ENCODE data around the gene FBN3.
"Not testable (repeated sequence)": the region's sequence is repeated elsewhere in the genome, so short reads cannot be mapped to it uniquely, and the experiment has no call there.

The FBN3 gene

DNA sequence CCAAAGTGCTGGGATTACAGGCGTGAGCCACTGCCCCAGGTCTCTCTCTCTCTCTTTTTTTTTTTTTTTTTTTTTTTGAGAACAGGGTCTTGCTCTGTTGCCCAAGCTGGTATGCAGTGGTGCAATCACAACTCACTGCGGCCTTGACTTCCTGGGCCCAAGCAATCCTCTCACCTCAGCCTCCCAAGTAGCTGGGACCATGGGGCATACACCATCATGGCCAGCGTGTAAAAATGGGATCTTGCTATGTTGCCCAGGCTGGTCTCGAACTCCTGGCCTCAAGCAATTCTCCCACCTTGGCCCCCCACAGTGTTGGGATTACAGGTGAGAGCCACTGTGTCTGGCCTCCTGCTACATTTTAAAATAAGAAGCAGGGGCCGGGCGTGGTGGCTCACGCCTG is 19.1 kb upstream of the FBN3 start:
- Histone ChIP-seq H3K36me3 (ENCODE audit: insufficient read depth) (no peaks in the 10 kb centered on the region), H3K9ac (no peak overlapping the region), H2AFZ (ENCODE audit: low read depth) (no peak overlapping the region), H3K4me3 (IDR thresholded peaks at IDR 0.05; ENCODE audit: insufficient read depth, low read depth, low read length) (no peak overlapping the region), H4K20me1 (ENCODE audit: insufficient read depth) (no peaks in the 10 kb centered on the region), H3K79me2 (ENCODE audit: insufficient read depth, low read depth) (no peaks in the 10 kb centered on the region), H3K27me3 (ENCODE audit: insufficient read depth, low read depth) (peaks cover 26% of the 10 kb centered on the region), H3K4me2 (no peak overlapping the region), H3K4me1 (ENCODE audit: low read depth, poor library complexity, severe bottlenecking) (no peaks in the 10 kb centered on the region), H3K27ac (no peak overlapping the region)
- TF ChIP-seq, protein P1, sequence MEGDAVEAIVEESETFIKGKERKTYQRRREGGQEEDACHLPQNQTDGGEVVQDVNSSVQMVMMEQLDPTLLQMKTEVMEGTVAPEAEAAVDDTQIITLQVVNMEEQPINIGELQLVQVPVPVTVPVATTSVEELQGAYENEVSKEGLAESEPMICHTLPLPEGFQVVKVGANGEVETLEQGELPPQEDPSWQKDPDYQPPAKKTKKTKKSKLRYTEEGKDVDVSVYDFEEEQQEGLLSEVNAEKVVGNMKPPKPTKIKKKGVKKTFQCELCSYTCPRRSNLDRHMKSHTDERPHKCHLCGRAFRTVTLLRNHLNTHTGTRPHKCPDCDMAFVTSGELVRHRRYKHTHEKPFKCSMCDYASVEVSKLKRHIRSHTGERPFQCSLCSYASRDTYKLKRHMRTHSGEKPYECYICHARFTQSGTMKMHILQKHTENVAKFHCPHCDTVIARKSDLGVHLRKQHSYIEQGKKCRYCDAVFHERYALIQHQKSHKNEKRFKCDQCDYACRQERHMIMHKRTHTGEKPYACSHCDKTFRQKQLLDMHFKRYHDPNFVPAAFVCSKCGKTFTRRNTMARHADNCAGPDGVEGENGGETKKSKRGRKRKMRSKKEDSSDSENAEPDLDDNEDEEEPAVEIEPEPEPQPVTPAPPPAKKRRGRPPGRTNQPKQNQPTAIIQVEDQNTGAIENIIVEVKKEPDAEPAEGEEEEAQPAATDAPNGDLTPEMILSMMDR (conservative IDR thresholded peaks at IDR 0.05; ENCODE audit: low read depth, low read length), result no peak

DNA sequence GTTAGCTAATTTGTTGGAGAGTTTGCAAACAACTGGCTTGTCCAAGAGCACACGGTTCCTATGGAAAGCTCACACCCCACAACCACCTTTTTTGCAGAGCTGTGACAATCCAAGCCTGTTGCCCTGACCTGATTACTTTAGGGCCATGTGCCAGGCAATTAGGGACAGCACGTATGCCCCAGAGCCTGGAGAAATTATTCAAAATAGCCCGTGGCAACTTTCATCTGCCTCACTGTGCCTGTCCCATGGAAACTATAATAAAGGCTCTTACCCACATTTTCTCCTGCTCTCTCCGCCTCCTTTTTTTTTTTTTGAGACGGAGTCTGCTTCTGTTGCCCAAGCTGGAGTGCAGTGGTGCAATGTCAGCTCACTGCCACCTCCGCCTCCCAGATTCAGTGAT is 18.6 kb upstream of the FBN3 start:
- Histone ChIP-seq H3K79me2 (ENCODE audit: insufficient read depth, low read depth) (no peaks in the 10 kb centered on the region), H3K27ac (no peak overlapping the region), H2AFZ (ENCODE audit: low read depth) (no peak overlapping the region), H3K4me3 (IDR thresholded peaks at IDR 0.05; ENCODE audit: insufficient read depth, low read depth, low read length) (no peak overlapping the region), H3K27me3 (ENCODE audit: insufficient read depth, low read depth) (peaks cover 26% of the 10 kb centered on the region), H3K4me2 (no peak overlapping the region), H3K36me3 (ENCODE audit: insufficient read depth) (no peaks in the 10 kb centered on the region), H4K20me1 (ENCODE audit: insufficient read depth) (no peaks in the 10 kb centered on the region), H3K4me1 (ENCODE audit: low read depth, poor library complexity, severe bottlenecking) (no peaks in the 10 kb centered on the region), H3K9ac (no peak overlapping the region)
- TF ChIP-seq, protein P1 (conservative IDR thresholded peaks at IDR 0.05; ENCODE audit: low read depth, low read length), result no peak

DNA sequence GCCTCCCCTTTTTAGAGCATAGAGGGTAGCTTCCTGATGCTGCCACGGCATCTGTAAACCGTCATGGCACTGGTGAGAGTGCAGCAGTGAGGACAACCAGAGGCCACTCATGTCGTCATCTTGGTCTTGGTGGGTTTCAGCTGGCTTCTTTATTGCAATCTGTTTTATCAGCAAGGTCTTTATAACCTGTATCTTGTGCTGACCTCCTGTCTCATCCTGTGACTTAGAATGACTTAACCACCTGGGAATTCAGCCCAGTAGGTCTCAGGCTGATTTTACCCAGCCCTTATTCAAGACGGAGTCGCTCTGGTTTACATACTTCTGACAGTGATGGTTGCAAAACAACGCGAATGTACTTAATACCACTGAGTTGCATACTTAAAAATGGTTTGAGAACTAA is 14.4 kb upstream of the FBN3 start:
- no peaks in the 10 kb centered on the region for H3K79me2 ChIP-seq (ENCODE audit: insufficient read depth, low read depth)
- no peak overlapping the region for H3K27ac ChIP-seq
- H3K27me3 ChIP-seq (ENCODE audit: insufficient read depth, low read depth), result peaks cover 28% of the 10 kb centered on the region
- H3K36me3 ChIP-seq (ENCODE audit: insufficient read depth), result no peaks in the 10 kb centered on the region
- no peak overlapping the region for H3K4me3 ChIP-seq (IDR thresholded peaks at IDR 0.05; ENCODE audit: insufficient read depth, low read depth, low read length)
- H3K4me1 ChIP-seq (ENCODE audit: low read depth, poor library complexity, severe bottlenecking), result no peaks in the 10 kb centered on the region
- TF ChIP-seq, protein P1 (conservative IDR thresholded peaks at IDR 0.05; ENCODE audit: low read depth, low read length), result no peak
- no peak overlapping the region for H2AFZ ChIP-seq (ENCODE audit: low read depth)
- H3K4me2 ChIP-seq, result no peak overlapping the region
- H4K20me1 ChIP-seq (ENCODE audit: insufficient read depth), result no peaks in the 10 kb centered on the region
- no peak overlapping the region for H3K9ac ChIP-seq

DNA sequence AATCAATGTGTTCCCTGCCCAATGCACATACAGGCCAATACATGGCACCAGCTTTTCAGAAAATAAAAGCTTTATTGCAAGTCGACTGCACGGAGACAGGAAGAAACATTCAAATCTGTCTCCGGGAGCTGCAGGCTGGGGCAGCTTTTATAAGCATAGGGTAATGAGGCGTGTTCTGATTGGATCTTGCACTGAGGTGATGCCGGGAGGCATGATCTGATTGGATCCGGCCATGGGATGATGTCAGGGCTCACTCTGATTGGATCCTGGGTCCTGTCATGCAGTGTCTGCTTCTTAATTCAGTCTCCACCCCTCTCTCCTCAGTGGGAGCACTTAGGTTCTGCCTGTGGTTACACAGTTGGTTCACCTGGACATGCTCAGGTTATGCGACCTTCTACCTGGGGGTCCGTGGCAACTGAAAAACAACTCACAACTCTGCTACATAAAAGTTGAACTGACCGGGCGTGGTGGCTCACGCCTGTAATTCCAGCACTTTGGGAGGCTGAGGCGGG is 11.8 kb upstream of the FBN3 start:
- H3K79me2 ChIP-seq (ENCODE audit: insufficient read depth, low read depth), result no peaks in the 10 kb centered on the region
- H3K4me1 ChIP-seq (ENCODE audit: low read depth, poor library complexity, severe bottlenecking), result no peaks in the 10 kb centered on the region
- H3K4me2 ChIP-seq, result no peak overlapping the region
- H3K27me3 ChIP-seq (ENCODE audit: insufficient read depth, low read depth), result peaks cover 25% of the 10 kb centered on the region
- no peaks in the 10 kb centered on the region for H4K20me1 ChIP-seq (ENCODE audit: insufficient read depth)
- H2AFZ ChIP-seq (ENCODE audit: low read depth), result peak overlapping the region; percentile 18; the same call in 1 of the 2 replicates
- TF ChIP-seq, protein P1 (conservative IDR thresholded peaks at IDR 0.05; ENCODE audit: low read depth, low read length), result no peak
- no peak overlapping the region for H3K27ac ChIP-seq
- H3K4me3 ChIP-seq (IDR thresholded peaks at IDR 0.05; ENCODE audit: insufficient read depth, low read depth, low read length), result no peak overlapping the region
- H3K9ac ChIP-seq, result no peak overlapping the region
- H3K36me3 ChIP-seq (ENCODE audit: insufficient read depth), result no peaks in the 10 kb centered on the region

DNA sequence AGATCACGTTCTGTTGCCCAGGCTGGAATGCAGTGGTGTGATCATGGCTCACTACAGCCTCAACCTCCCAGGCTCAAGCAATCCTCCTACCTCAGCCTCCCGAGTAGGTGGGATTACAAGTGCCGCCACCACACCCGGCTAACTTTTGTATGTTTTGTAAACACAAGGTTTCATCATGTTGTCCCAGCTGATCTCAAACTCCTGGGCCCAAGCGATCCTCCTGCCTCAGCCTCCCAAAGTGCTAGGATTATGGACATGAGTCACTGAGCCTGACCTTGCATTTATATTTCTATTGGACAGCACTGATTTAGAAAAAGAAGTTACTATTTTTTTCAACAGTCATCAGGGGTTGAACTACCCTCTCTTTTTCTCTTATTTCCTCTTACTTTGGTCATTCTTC is 9.9 kb upstream of the FBN3 start:
- H3K27me3 ChIP-seq (ENCODE audit: insufficient read depth, low read depth), result peaks cover 31% of the 10 kb centered on the region
- H2AFZ ChIP-seq (ENCODE audit: low read depth); H4K20me1 ChIP-seq (ENCODE audit: insufficient read depth); H3K4me3 ChIP-seq (IDR thresholded peaks at IDR 0.05; ENCODE audit: insufficient read depth, low read depth, low read length); H3K79me2 ChIP-seq (ENCODE audit: insufficient read depth, low read depth); H3K4me1 ChIP-seq (ENCODE audit: low read depth, poor library complexity, severe bottlenecking); H3K27ac ChIP-seq; H3K36me3 ChIP-seq (ENCODE audit: insufficient read depth); H3K4me2 ChIP-seq; H3K9ac ChIP-seq: not testable (repeated sequence)

All from KMS-11 (cell line).